ENCODE results near the gene SP8. TPM values are rescaled to one million over a fixed set of nuclear protein-coding genes. Genes with fewer than 3 reads are reported as not detected.

SP8 gene
- total RNA-seq, 1 experiment from 2014 or later: not detected

DNA sequence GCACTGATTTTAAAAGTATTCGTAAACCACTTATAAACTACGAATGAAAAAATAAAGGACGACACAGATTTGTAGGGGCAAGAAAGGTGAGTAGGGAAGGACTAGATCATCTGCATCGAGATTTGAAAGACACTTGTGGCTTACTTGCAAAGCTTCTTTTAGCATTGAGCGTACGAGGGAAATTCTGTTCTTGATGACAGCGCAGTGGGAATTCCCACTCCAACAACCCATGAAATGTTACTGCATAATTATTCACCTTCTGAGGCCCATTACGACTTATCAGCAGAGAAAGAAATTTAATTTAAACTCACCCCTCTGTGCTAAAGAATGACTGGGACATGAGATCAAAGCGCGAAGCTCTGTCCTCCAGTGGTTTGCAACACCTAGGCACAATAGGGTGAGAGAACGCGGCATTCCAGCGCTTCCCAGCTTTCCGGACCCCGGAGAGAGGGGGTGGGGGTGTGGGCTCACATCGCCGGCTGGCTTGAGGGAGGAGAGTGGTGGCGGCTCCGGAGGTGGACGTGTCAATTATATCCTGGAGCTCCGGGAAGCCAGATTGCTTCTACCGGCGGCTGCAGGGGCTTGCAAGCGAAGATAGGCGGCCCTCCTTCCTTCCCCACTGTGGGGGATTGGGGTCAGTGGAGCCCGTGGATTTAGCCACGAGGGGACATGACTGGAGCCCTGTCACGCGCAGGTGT, 10.3 kb downstream of the SP8 start:
- no peaks in the 10 kb centered on the region for H3K36me3 ChIP-seq (ENCODE audit: low read depth)
- DNase-seq: no peak
- no peak overlapping the region for H3K27ac ChIP-seq
- POLR2A ChIA-PET (ENCODE audit: unreplicated experiment): no interaction called here
- intact Hi-C loops (cut with micrococcal nuclease; ENCODE audit: unreplicated experiment): no loop called here
- no peaks in the 10 kb centered on the region for H3F3A ChIP-seq (ENCODE audit: insufficient read depth, low read depth)
- no peaks in the 10 kb centered on the region for H3K79me2 ChIP-seq (ENCODE audit: low read depth)
- no peaks in the 10 kb centered on the region; the same call in 1 of the 2 replicates for H3K4me1 ChIP-seq (replicated peaks; ENCODE audit: insufficient read depth)
- TF ChIP-seq, protein P1, sequence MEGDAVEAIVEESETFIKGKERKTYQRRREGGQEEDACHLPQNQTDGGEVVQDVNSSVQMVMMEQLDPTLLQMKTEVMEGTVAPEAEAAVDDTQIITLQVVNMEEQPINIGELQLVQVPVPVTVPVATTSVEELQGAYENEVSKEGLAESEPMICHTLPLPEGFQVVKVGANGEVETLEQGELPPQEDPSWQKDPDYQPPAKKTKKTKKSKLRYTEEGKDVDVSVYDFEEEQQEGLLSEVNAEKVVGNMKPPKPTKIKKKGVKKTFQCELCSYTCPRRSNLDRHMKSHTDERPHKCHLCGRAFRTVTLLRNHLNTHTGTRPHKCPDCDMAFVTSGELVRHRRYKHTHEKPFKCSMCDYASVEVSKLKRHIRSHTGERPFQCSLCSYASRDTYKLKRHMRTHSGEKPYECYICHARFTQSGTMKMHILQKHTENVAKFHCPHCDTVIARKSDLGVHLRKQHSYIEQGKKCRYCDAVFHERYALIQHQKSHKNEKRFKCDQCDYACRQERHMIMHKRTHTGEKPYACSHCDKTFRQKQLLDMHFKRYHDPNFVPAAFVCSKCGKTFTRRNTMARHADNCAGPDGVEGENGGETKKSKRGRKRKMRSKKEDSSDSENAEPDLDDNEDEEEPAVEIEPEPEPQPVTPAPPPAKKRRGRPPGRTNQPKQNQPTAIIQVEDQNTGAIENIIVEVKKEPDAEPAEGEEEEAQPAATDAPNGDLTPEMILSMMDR (conservative IDR thresholded peaks at IDR 0.05): no peak
- TF ChIP-seq EZH2 (IDR thresholded peaks at IDR 0.05; ENCODE audit: low read depth): no peak
- no peak overlapping the region for H2AFZ ChIP-seq
- no peak overlapping the region for H3K4me2 ChIP-seq
- no peak overlapping the region for H3K4me3 ChIP-seq
- H3K9me3 ChIP-seq (ENCODE audit: insufficient read depth, low read depth): no peaks in the 10 kb centered on the region
- no TSS peak for BruUV-seq (replicated peaks)
- CTCF ChIA-PET: no interaction called here
- no peaks in the 10 kb centered on the region for H3K9me2 ChIP-seq (ENCODE audit: insufficient read depth)
- peaks cover 37% of the 10 kb centered on the region for H3K27me3 ChIP-seq (ENCODE audit: insufficient read depth, low read depth)
- H4K20me1 ChIP-seq (ENCODE audit: insufficient read depth): no peaks in the 10 kb centered on the region

DNA sequence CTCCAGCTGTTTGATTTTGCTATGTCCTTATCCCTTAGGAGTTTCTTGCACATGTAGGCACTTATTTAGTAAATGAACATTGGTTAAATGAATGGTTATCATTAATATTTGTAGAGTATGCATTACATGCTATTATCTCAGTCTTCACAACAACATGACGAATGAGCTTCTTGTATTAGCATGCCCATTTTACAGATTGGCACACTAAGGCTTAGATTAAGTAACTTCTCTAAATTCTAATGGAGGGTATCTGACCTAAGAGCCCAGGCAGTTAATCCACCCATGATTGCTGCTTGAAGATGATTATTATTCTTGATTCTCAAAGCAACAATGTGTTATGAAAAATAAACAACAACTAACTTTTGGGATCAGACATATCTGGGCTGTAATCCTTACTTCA, 32.7 kb downstream of the SP8 start:
- H2AFZ ChIP-seq: no peak overlapping the region
- H3K4me1 ChIP-seq (replicated peaks; ENCODE audit: insufficient read depth): no peaks in the 10 kb centered on the region
- POLR2A ChIA-PET (ENCODE audit: unreplicated experiment): no interaction called here
- H3K9me3 ChIP-seq (ENCODE audit: insufficient read depth, low read depth): no peaks in the 10 kb centered on the region
- CTCF ChIA-PET: no interaction called here
- no peak for TF ChIP-seq EZH2 (IDR thresholded peaks at IDR 0.05; ENCODE audit: low read depth)
- TF ChIP-seq, protein P1 (conservative IDR thresholded peaks at IDR 0.05): no peak
- no peak overlapping the region for H3K27ac ChIP-seq
- H3F3A ChIP-seq (ENCODE audit: insufficient read depth, low read depth): no peaks in the 10 kb centered on the region
- no peak for DNase-seq
- H3K27me3 ChIP-seq (ENCODE audit: insufficient read depth, low read depth): no peaks in the 10 kb centered on the region
- no peaks in the 10 kb centered on the region for H3K36me3 ChIP-seq (ENCODE audit: low read depth)
- no peak overlapping the region for H3K4me3 ChIP-seq
- no peaks in the 10 kb centered on the region for H3K9me2 ChIP-seq (ENCODE audit: insufficient read depth)
- no peak overlapping the region for H3K4me2 ChIP-seq
- no peaks in the 10 kb centered on the region for H4K20me1 ChIP-seq (ENCODE audit: insufficient read depth)
- intact Hi-C loops (cut with micrococcal nuclease; ENCODE audit: unreplicated experiment): no loop called here
- no TSS peak for BruUV-seq (replicated peaks)
- no peaks in the 10 kb centered on the region for H3K79me2 ChIP-seq (ENCODE audit: low read depth)

DNA sequence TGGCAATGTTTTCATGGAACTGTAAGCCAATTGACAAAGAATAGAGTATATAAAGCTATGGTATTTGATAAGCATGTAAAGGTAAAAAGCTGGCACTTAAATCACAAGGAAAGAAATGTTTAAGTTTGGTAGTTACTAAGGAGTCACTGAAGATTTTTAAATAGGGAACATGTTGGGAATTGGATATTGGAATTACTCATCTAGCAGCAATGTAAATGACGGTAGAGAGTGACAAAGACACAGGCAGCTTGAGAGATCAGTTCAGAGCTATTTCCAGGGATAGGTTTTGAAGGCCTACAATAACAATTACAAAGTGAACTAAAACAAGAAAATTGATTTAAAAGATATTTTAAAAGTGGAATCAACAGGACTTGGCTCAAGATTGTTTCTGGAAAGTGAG, 36.8 kb downstream of the SP8 start:
- H4K20me1 ChIP-seq (ENCODE audit: insufficient read depth): no peaks in the 10 kb centered on the region
- POLR2A ChIA-PET (ENCODE audit: unreplicated experiment): no interaction called here

More for the DNA sequence above, 36.8 kb downstream of the SP8 start:
- Histone ChIP-seq H3K27ac (no peak overlapping the region), H3K79me2 (ENCODE audit: low read depth) (no peaks in the 10 kb centered on the region), H2AFZ (no peak overlapping the region), H3K9me3 (ENCODE audit: insufficient read depth, low read depth) (no peaks in the 10 kb centered on the region), H3K27me3 (ENCODE audit: insufficient read depth, low read depth) (no peaks in the 10 kb centered on the region), H3K4me3 (no peak overlapping the region), H3K36me3 (ENCODE audit: low read depth) (no peaks in the 10 kb centered on the region), H3K4me2 (no peak overlapping the region), H3F3A (ENCODE audit: insufficient read depth, low read depth) (no peaks in the 10 kb centered on the region), H3K4me1 (replicated peaks; ENCODE audit: insufficient read depth) (no peaks in the 10 kb centered on the region; the same call in 1 of the 2 replicates), H3K9me2 (ENCODE audit: insufficient read depth) (no peaks in the 10 kb centered on the region)
- CTCF ChIA-PET: no interaction called here
- DNase-seq: no peak
- no peak for TF ChIP-seq EZH2 (IDR thresholded peaks at IDR 0.05; ENCODE audit: low read depth)
- TF ChIP-seq, protein P1 (conservative IDR thresholded peaks at IDR 0.05): no peak
- no TSS peak for BruUV-seq (replicated peaks)
- intact Hi-C loops (cut with micrococcal nuclease; ENCODE audit: unreplicated experiment): no loop called here

Data from PC-9 (cell line).